Measurements from ENCODE around the gene CASP2. TPM values are rescaled to one million over a fixed set of nuclear protein-coding genes. Genes with fewer than 3 reads are reported as not detected.

Gene CASP2
- total and polyA plus RNA-seq, 7 donors: 1.4 to 7.6 (median 4.3) TPM

- intact Hi-C loops (cut with DNase I): no loop called here
- H3K27me3 ChIP-seq (ENCODE audit: insufficient read depth in 3 of 3, low read length in 2 of 3): no peaks in the 10 kb centered on the region
- no peaks in the 10 kb centered on the region for H3K9me3 ChIP-seq
- no peak for TF ChIP-seq CTCF (IDR thresholded peaks at IDR 0.05)
- peaks cover 0 to under 1% of the 10 kb centered on the region in 2 donors for H3K36me3 ChIP-seq (ENCODE audit: insufficient read depth in 1 of 2, low read depth in 1 of 2)
- DNase-seq (no peak), ATAC-seq (no peak)
- WGBS, 3 donors: 96 to 99% (median 98%) methylated on average over 10 to 11 of the region's 11 CpGs
- no peak overlapping the region for H3K4me3 ChIP-seq
- H3K27ac ChIP-seq: no peak overlapping the region
- H3K4me1 ChIP-seq: peaks cover 17% of the 10 kb centered on the region
Measured at GRCh38 chr7:143285806-143286521, 2.2 kb upstream of the CASP2 start.

- H3K9me3 ChIP-seq: no peaks in the 10 kb centered on the region
- ATAC-seq (no peak), DNase-seq (no peak)
- H3K27ac ChIP-seq: no peak overlapping the region
- TF ChIP-seq CTCF (IDR thresholded peaks at IDR 0.05): no peak
- WGBS, 3 donors: 84 to 93% (median 87%) methylated on average over 6 of the region's 6 CpGs
- intact Hi-C loops (cut with DNase I): no loop called here
- peaks cover 17% of the 10 kb centered on the region for H3K4me1 ChIP-seq
- H3K36me3 ChIP-seq (ENCODE audit: insufficient read depth in 1 of 2, low read depth in 1 of 2): peaks cover 0 to 6% of the 10 kb centered on the region in 2 donors
- H3K4me3 ChIP-seq: no peak overlapping the region
- no peaks in the 10 kb centered on the region for H3K27me3 ChIP-seq (ENCODE audit: insufficient read depth in 3 of 3, low read length in 2 of 3)
Measured at GRCh38 chr7:143286522-143286890, 1.6 kb upstream of the CASP2 start.

- no peak for TF ChIP-seq CTCF (IDR thresholded peaks at IDR 0.05)
- H3K4me1 ChIP-seq: peaks cover 17% of the 10 kb centered on the region
- WGBS, 3 donors: 63 to 71% (median 71%) methylated on average over 17 of the region's 17 CpGs
Measured at GRCh38 chr7:143287339-143287934, 714 bp upstream of the CASP2 start.

DNA sequence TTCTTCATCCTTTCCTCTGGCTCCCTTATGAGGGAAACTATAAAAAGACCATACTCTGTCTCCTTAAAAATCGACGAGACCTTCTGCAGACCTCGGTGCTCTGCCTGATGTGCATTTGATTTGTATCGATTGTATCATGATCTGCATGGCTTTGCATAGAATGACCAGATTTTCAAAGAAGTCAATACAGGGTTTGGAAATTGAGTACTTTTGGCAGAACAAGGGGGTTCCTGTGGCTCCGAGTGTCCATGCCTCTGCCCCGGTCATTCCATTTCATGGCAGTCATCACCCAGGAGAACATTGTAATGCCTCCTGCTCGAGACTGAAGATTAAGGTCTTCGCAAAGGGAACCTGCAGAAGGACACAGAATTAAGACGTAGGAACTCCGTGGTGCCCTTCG lies 685 bp downstream of the CASP2 start:
- Histone ChIP-seq H3K27me3 (ENCODE audit: insufficient read depth in 3 of 3, low read length in 2 of 3) (no peaks in the 10 kb centered on the region), H3K4me1 (peaks cover 17% of the 10 kb centered on the region), H3K4me3 (peak overlapping the region; percentile 99), H3K9me3 (no peaks in the 10 kb centered on the region), H3K27ac (peak overlapping the region; percentile 91), H3K36me3 (ENCODE audit: insufficient read depth in 1 of 2, low read depth in 1 of 2) (peaks cover 3 to 30% of the 10 kb centered on the region in 2 donors)
- intact Hi-C loops (cut with DNase I): no loop called here
- WGBS, 3 donors: 3 to 5% (median 4%) methylated on average over 11 of the region's 11 CpGs
- no peak for ATAC-seq
- TF ChIP-seq CTCF (IDR thresholded peaks at IDR 0.05): no peak
- no peak for DNase-seq

More at GRCh38 chr7:143287339-143287934, 714 bp upstream of the CASP2 start:
- no peak for ATAC-seq
- Histone ChIP-seq H3K27ac (peak overlapping the region; percentile 91), H3K36me3 (ENCODE audit: insufficient read depth in 1 of 2, low read depth in 1 of 2) (peaks cover 0 to 16% of the 10 kb centered on the region in 2 donors), H3K27me3 (ENCODE audit: insufficient read depth in 3 of 3, low read length in 2 of 3) (no peaks in the 10 kb centered on the region), H3K9me3 (no peaks in the 10 kb centered on the region), H3K4me3 (peak overlapping the region; percentile 99)
- intact Hi-C loops (cut with DNase I): no loop called here
- DNase-seq: no peak

Measured in psoas muscle (tissue), 8 donors.